CD4-positive, CD25-positive, alpha-beta regulatory T cell (primary cell): Measurements from ENCODE around the gene WFDC1. TPM values are rescaled to one million over a fixed set of nuclear protein-coding genes. Genes with fewer than 3 reads are reported as not detected.
A peak's percentile ranks its signal among the peaks of the same experiment; 100 is the strongest.

ENCODE experiments used
- ATAC-seq, 2 donors: fragments of 150-1000 bp; cut with Tn5 transposase; one replicate each; pipeline ENCODE4 v1.10.0; 2021; ENCODE audit warnings: low read depth in 2 of 2, moderate number of reproducible peaks in 2 of 2, moderate library complexity in 1 of 2
- DNase-seq, 3 donors: peaks; one replicate each; pipeline versions ENCODE4 v3.0.0 to v3.0.0-alpha.2; 2012 to 2022; ENCODE audit warnings: mixed read lengths in 1 of 3
- H3K27ac ChIP-seq: one replicate; pipeline ENCODE4 v1.7.0; 2013; ENCODE audit warnings: mild to moderate bottlenecking, low read length; ENCODE audit not compliant: insufficient read depth, poor library complexity, severe bottlenecking
- H3K27me3 ChIP-seq: one replicate; pipeline ENCODE4 v1.7.0; 2013; ENCODE audit warnings: low read length; ENCODE audit not compliant: control insufficient read depth, insufficient read depth
- H3K36me3 ChIP-seq: one replicate; pipeline ENCODE4 v1.7.0; 2013; ENCODE audit warnings: mild to moderate bottlenecking, low read length, moderate library complexity; ENCODE audit not compliant: control insufficient read depth, insufficient read depth
- H3K4me1 ChIP-seq: 2 replicates; pipeline ENCODE4 v1.7.0; 2013; ENCODE audit warnings: mild to moderate bottlenecking, low read length; ENCODE audit not compliant: insufficient read depth, control insufficient read depth, poor library complexity, severe bottlenecking
- H3K4me3 ChIP-seq: one replicate; pipeline ENCODE4 v1.7.0; 2013; ENCODE audit warnings: low read depth, mild to moderate bottlenecking, low read length, moderate library complexity
- H3K9me3 ChIP-seq, 2 experiments: 1 replicate in 1 of 2; 2 replicates in 1 of 2; pipeline ENCODE4 v1.7.0; 2013; ENCODE audit warnings: low read length in 2 of 2, mild to moderate bottlenecking in 1 of 2, moderate library complexity in 1 of 2; ENCODE audit not compliant: control insufficient read depth in 2 of 2
- H3K27ac Mint-ChIP-seq, 3 donors: one replicate each; pipeline ENCODE4 v1.8.0; 2020 to 2022; ENCODE audit warnings: mild to moderate bottlenecking in 3 of 3, mixed read lengths in 3 of 3, moderate library complexity in 2 of 3
- H3K27me3 Mint-ChIP-seq: one replicate; pipeline ENCODE4 v1.8.0; 2022; ENCODE audit warnings: mild to moderate bottlenecking, mixed read lengths
- H3K36me3 Mint-ChIP-seq: one replicate; pipeline ENCODE4 v1.8.0; 2020; ENCODE audit warnings: mixed read lengths
- H3K4me1 Mint-ChIP-seq, 4 donors: one replicate each; pipeline ENCODE4 v1.8.0; 2020 to 2022; ENCODE audit warnings: mixed read lengths in 4 of 4, mild to moderate bottlenecking in 1 of 4
- H3K4me3 Mint-ChIP-seq, 4 donors: one replicate each; pipeline ENCODE4 v1.8.0; 2020 to 2022; ENCODE audit warnings: mild to moderate bottlenecking in 4 of 4, mixed read lengths in 4 of 4, moderate library complexity in 3 of 4
- H3K9me3 Mint-ChIP-seq, 7 donors: one replicate each; pipeline ENCODE4 v1.8.0; 2020 to 2022; ENCODE audit warnings: mixed read lengths in 7 of 7, mild to moderate bottlenecking in 3 of 7, moderate library complexity in 2 of 7
- polyA plus RNA-seq, 4 donors: library from polyadenylated mRNA; unstranded; fragments of 300-500 nt; fragmentation: Illumina TruSeq; gene quantifications; one replicate each; pipeline ENCODE4 v1.2.3, GENCODE V29; 2021
- total RNA-seq: library from RNA; stranded (reverse); gene quantifications from one replicate; pipeline ENCODE4 v1.2.3, GENCODE V29; 2022

Gene WFDC1
- total and polyA plus RNA-seq, 5 donors from 2014 or later, result not detected

- no peaks in the 10 kb centered on the region for H3K36me3 ChIP-seq
- Mint-ChIP-seq H3K27me3 (peaks cover 10% of the 10 kb centered on the region), H3K4me3 (no peak overlapping the region), H3K4me1 (no peaks in the 10 kb centered on the region), H3K9me3 (peaks cover 0 to 5% (median 0%) of the 10 kb centered on the region in 7 donors), H3K36me3 (no peaks in the 10 kb centered on the region), H3K27ac (no peak overlapping the region)
- H3K9me3 ChIP-seq, result no peaks in the 10 kb centered on the region
- no peaks in the 10 kb centered on the region for H3K27me3 ChIP-seq
- H3K27ac ChIP-seq, result no peak overlapping the region
- H3K4me3 ChIP-seq, result no peak overlapping the region
- no peak for ATAC-seq
- DNase-seq, result no peak
- H3K4me1 ChIP-seq, result no peaks in the 10 kb centered on the region
Measured at GRCh38 chr16:84254062-84254461, 40.6 kb upstream of the WFDC1 start.

GRCh38 chr16:84255050-84255810 is 39.4 kb upstream of the WFDC1 start:
- ATAC-seq (no peak), DNase-seq (no peak)
- Mint-ChIP-seq H3K9me3 (peaks cover 0 to 5% (median 0%) of the 10 kb centered on the region in 7 donors), H3K27me3 (peaks cover 6% of the 10 kb centered on the region), H3K4me3 (no peak overlapping the region), H3K4me1 (no peaks in the 10 kb centered on the region), H3K27ac (no peak overlapping the region), H3K36me3 (no peaks in the 10 kb centered on the region)
- no peak overlapping the region for H3K27ac ChIP-seq
- no peaks in the 10 kb centered on the region for H3K27me3 ChIP-seq
- no peaks in the 10 kb centered on the region for H3K9me3 ChIP-seq
- H3K4me3 ChIP-seq, result no peak overlapping the region
- no peaks in the 10 kb centered on the region for H3K4me1 ChIP-seq
- no peaks in the 10 kb centered on the region for H3K36me3 ChIP-seq

- H3K4me1 Mint-ChIP-seq, result no peaks in the 10 kb centered on the region
- no peaks in the 10 kb centered on the region for H3K27me3 ChIP-seq
- H3K27ac Mint-ChIP-seq, result no peak overlapping the region
- H3K27me3 Mint-ChIP-seq, result peaks cover 6% of the 10 kb centered on the region
- no peaks in the 10 kb centered on the region for H3K36me3 ChIP-seq
- DNase-seq (no peak), ATAC-seq (no peak)
- H3K36me3 Mint-ChIP-seq, result no peaks in the 10 kb centered on the region
- no peak overlapping the region for H3K4me3 ChIP-seq
- H3K9me3 Mint-ChIP-seq, result peaks cover 0 to 5% (median 2%) of the 10 kb centered on the region in 7 donors
- no peak overlapping the region for H3K4me3 Mint-ChIP-seq
- H3K4me1 ChIP-seq, result no peaks in the 10 kb centered on the region
- no peak overlapping the region for H3K27ac ChIP-seq
- no peaks in the 10 kb centered on the region for H3K9me3 ChIP-seq
Measured at GRCh38 chr16:84258266-84258665, 36.4 kb upstream of the WFDC1 start.

GRCh38 chr16:84259691-84260090 is 35.0 kb upstream of the WFDC1 start:
- Mint-ChIP-seq H3K27me3 (peaks cover 6% of the 10 kb centered on the region), H3K27ac (no peak overlapping the region)
- ATAC-seq, result no peak

GRCh38 chr16:84260766-84261554 is 33.7 kb upstream of the WFDC1 start:
- Mint-ChIP-seq H3K27me3 (peaks cover 6% of the 10 kb centered on the region), H3K4me1 (no peaks in the 10 kb centered on the region), H3K36me3 (no peaks in the 10 kb centered on the region), H3K27ac (no peak overlapping the region), H3K9me3 (peaks cover 0 to 4% (median 2%) of the 10 kb centered on the region in 7 donors), H3K4me3 (no peak overlapping the region)
- H3K9me3 ChIP-seq, result no peaks in the 10 kb centered on the region
- no peak overlapping the region for H3K27ac ChIP-seq
- no peak for DNase-seq
- no peak for ATAC-seq
- H3K4me1 ChIP-seq, result no peaks in the 10 kb centered on the region
- H3K4me3 ChIP-seq, result no peak overlapping the region
- H3K36me3 ChIP-seq, result no peaks in the 10 kb centered on the region
- H3K27me3 ChIP-seq, result no peaks in the 10 kb centered on the region

More at GRCh38 chr16:84259691-84260090, 35.0 kb upstream of the WFDC1 start:
- no peaks in the 10 kb centered on the region for H3K27me3 ChIP-seq
- no peaks in the 10 kb centered on the region for H3K9me3 ChIP-seq
- peaks cover 0 to 4% (median 2%) of the 10 kb centered on the region in 7 donors for H3K9me3 Mint-ChIP-seq
- no peaks in the 10 kb centered on the region for H3K36me3 Mint-ChIP-seq
- H3K4me1 ChIP-seq, result no peaks in the 10 kb centered on the region
- no peak overlapping the region for H3K4me3 ChIP-seq
- no peak overlapping the region for H3K4me3 Mint-ChIP-seq
- H3K27ac ChIP-seq, result no peak overlapping the region
- H3K4me1 Mint-ChIP-seq, result no peaks in the 10 kb centered on the region
- no peaks in the 10 kb centered on the region for H3K36me3 ChIP-seq
- DNase-seq, result no peak

GRCh38 chr16:84262031-84262430 is 32.6 kb upstream of the WFDC1 start:
- H3K9me3 ChIP-seq, result no peaks in the 10 kb centered on the region
- H3K27me3 ChIP-seq, result no peaks in the 10 kb centered on the region
- no peaks in the 10 kb centered on the region for H3K4me1 ChIP-seq
- peaks cover 6% of the 10 kb centered on the region for H3K27me3 Mint-ChIP-seq
- H3K27ac ChIP-seq, result no peak overlapping the region
- H3K36me3 Mint-ChIP-seq, result no peaks in the 10 kb centered on the region
- peaks cover 0 to 5% (median 0%) of the 10 kb centered on the region in 7 donors for H3K9me3 Mint-ChIP-seq
- ATAC-seq (no peak), DNase-seq (no peak)
- peak overlapping the region in 1 of 4 donors; percentile 40 for H3K4me3 Mint-ChIP-seq
- H3K4me3 ChIP-seq, result no peak overlapping the region
- H3K4me1 Mint-ChIP-seq, result no peaks in the 10 kb centered on the region
- no peak overlapping the region for H3K27ac Mint-ChIP-seq
- no peaks in the 10 kb centered on the region for H3K36me3 ChIP-seq

GRCh38 chr16:84262939-84263338 is 31.7 kb upstream of the WFDC1 start:
- Mint-ChIP-seq H3K4me1 (no peaks in the 10 kb centered on the region), H3K36me3 (no peaks in the 10 kb centered on the region), H3K4me3 (no peak overlapping the region), H3K27ac (no peak overlapping the region), H3K9me3 (peaks cover 0 to 4% (median 0%) of the 10 kb centered on the region in 7 donors), H3K27me3 (no peaks in the 10 kb centered on the region)
- ATAC-seq (no peak), DNase-seq (no peak)
- Histone ChIP-seq H3K27ac (no peak overlapping the region), H3K27me3 (no peaks in the 10 kb centered on the region), H3K36me3 (no peaks in the 10 kb centered on the region), H3K4me3 (no peak overlapping the region), H3K4me1 (no peaks in the 10 kb centered on the region), H3K9me3 (no peaks in the 10 kb centered on the region)
